CD4-positive, alpha-beta T cell (primary cell): ENCODE data around the gene FAM229A. TPM values are rescaled to one million over a fixed set of nuclear protein-coding genes. Genes with fewer than 3 reads are reported as not detected.

Source experiments
- ATAC-seq: fragments of 200-7000 bp; cut with Tn5 transposase; one replicate; pipeline ENCODE4 v1.10.0; 2022; ENCODE audit warnings: mild to moderate bottlenecking; ENCODE audit not compliant: poor library complexity
- CTCF ChIA-PET: fragments of 350-600 bp; sonication (Branson Sonifier 250); formaldehyde crosslinking; loops from one replicate; lab custom pipeline; 2021; ENCODE audit warnings: antibody characterized with exemption, inconsistent platforms; lab: Charles Lee
- POLR2A ChIA-PET: fragments of 350-600 bp; sonication (Branson Sonifier 250); formaldehyde crosslinking; loops from one replicate; lab custom pipeline; 2021; ENCODE audit warnings: antibody characterized with exemption, inconsistent platforms; lab: Charles Lee
- DNase-seq, 14 experiments: peaks; one replicate each; pipeline ENCODE4 v3.0.0-alpha.2; 2013 to 2020; ENCODE audit warnings: mixed read lengths in 2 of 14
- H3K27ac ChIP-seq, 2 donors: one replicate each; pipeline versions ENCODE4 v1.5.1 to v1.7.0; 2013; ENCODE audit warnings: low read length in 2 of 2, low read depth in 1 of 2, mild to moderate bottlenecking in 1 of 2
- H3K27me3 ChIP-seq, 2 experiments: 1 replicate in 1 of 2; 2 replicates in 1 of 2; pipeline versions ENCODE4 v1.6.1 to v1.7.0; 2013; ENCODE audit warnings: low read length in 2 of 2, control low read depth in 1 of 2, mild to moderate bottlenecking in 1 of 2, moderate library complexity in 1 of 2; ENCODE audit not compliant: insufficient read depth in 2 of 2, control insufficient read depth in 1 of 2
- H3K36me3 ChIP-seq: one replicate; pipeline ENCODE4 v1.6.1; 2013; ENCODE audit warnings: low read length, control low read depth; ENCODE audit not compliant: insufficient read depth
- H3K4me1 ChIP-seq: one replicate; pipeline ENCODE4 v1.6.1; 2013; ENCODE audit warnings: low read length, control low read depth; ENCODE audit not compliant: insufficient read depth
- H3K4me3 ChIP-seq: one replicate; pipeline ENCODE4 v1.5.1; 2013; ENCODE audit warnings: mild to moderate bottlenecking, low read length, moderate library complexity
- H3K9me3 ChIP-seq, 2 experiments: 1 replicate in 1 of 2; 2 replicates in 1 of 2; pipeline versions ENCODE4 v1.6.1 to v1.7.0; 2013; ENCODE audit warnings: low read length in 2 of 2, mild to moderate bottlenecking in 2 of 2, control low read depth in 1 of 2, moderate library complexity in 1 of 2; ENCODE audit not compliant: control insufficient read depth in 1 of 2, insufficient read depth in 1 of 2
- H3K27ac Mint-ChIP-seq: one replicate; pipeline ENCODE4 v1.8.0; 2020; ENCODE audit warnings: mixed read lengths
- H3K27me3 Mint-ChIP-seq: one replicate; pipeline ENCODE4 v1.8.0; 2021; ENCODE audit warnings: mixed read lengths
- H3K36me3 Mint-ChIP-seq: one replicate; pipeline ENCODE4 v1.8.0; 2021; ENCODE audit warnings: low read depth, mixed read lengths
- H3K4me1 Mint-ChIP-seq: one replicate; pipeline ENCODE4 v1.8.0; 2021; ENCODE audit warnings: low read depth, mixed read lengths
- H3K4me3 Mint-ChIP-seq: one replicate; pipeline ENCODE4 v1.8.0; 2020; ENCODE audit warnings: mild to moderate bottlenecking, mixed read lengths
- H3K9me3 Mint-ChIP-seq: one replicate; pipeline ENCODE4 v1.8.0; 2020; ENCODE audit warnings: mixed read lengths
- intact Hi-C, 2 experiments: fragments of 100-400 bp; cut with DNase I in 1 of 2; cut with micrococcal nuclease in 1 of 2; formaldehyde crosslinking; loops; one replicate each; pipeline versions ENCODE4 v1.15.1 to v1.9.0; 2023 to 2025; cut with DNase I, micrococcal nuclease
- total RNA-seq, 174 experiments: library from RNA in 2 of 174; stranded (reverse) in 2 of 174; gene quantifications; one replicate each; pipeline ENCODE4 v1.2.3 and lab custom pipeline; 2021 to 2026
- TF ChIP-seq, protein P1 (sequence below): fragments of 200-600 bp; IDR thresholded peaks from one replicate; pipeline ENCODE4 v1.8.0; 2022; ENCODE audit warnings: antibody characterized with exemption, mild to moderate bottlenecking

The FAM229A gene
- total RNA-seq, 2 experiments from 2014 or later, result 38.0 to 38.6 TPM

DNA sequence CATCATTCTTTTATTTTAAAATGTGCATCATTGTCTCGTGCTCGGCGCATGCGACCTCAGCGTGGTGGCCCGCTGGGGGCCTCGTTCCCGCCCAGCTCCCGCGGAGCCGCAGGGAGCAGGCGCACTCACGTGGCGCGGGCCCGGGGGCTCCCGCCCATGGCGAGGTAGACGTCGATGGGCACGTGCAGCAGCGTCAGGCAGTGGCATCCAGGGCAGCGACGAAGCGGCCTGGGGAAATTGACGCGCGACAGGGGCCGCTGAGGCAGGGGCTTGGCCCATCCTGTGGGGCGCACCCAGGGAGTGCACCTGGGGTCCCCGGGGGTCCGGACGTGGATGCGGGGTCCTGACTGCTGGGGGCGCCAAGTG, 994 bp downstream of the FAM229A start:
- H3K4me1 ChIP-seq, result peaks cover 31% of the 10 kb centered on the region
- H3K36me3 Mint-ChIP-seq, result peaks cover 46% of the 10 kb centered on the region
- peaks cover 0 to 3% of the 10 kb centered on the region in 2 experiments for H3K27me3 ChIP-seq
- H3K4me3 ChIP-seq, result no peak overlapping the region
- POLR2A ChIA-PET, result interaction anchor here (1.2 kb wide), 1 partner anchor 11 kb away, joined by 3 read pairs; no protein-coding TSS in a partner anchor
- intact Hi-C loops, result no loop called here
- peak overlapping the region; percentile 58 for H3K4me3 Mint-ChIP-seq
- peaks cover 21% of the 10 kb centered on the region for H3K4me1 Mint-ChIP-seq
- H3K27ac Mint-ChIP-seq, result peak overlapping the region; percentile 72
- DNase-seq, result no peak
- peaks cover 26% of the 10 kb centered on the region for H3K36me3 ChIP-seq
- CTCF ChIA-PET, result no interaction called here
- no peaks in the 10 kb centered on the region for H3K9me3 Mint-ChIP-seq
- no peak overlapping the region for H3K27ac ChIP-seq
- TF ChIP-seq, protein P1, sequence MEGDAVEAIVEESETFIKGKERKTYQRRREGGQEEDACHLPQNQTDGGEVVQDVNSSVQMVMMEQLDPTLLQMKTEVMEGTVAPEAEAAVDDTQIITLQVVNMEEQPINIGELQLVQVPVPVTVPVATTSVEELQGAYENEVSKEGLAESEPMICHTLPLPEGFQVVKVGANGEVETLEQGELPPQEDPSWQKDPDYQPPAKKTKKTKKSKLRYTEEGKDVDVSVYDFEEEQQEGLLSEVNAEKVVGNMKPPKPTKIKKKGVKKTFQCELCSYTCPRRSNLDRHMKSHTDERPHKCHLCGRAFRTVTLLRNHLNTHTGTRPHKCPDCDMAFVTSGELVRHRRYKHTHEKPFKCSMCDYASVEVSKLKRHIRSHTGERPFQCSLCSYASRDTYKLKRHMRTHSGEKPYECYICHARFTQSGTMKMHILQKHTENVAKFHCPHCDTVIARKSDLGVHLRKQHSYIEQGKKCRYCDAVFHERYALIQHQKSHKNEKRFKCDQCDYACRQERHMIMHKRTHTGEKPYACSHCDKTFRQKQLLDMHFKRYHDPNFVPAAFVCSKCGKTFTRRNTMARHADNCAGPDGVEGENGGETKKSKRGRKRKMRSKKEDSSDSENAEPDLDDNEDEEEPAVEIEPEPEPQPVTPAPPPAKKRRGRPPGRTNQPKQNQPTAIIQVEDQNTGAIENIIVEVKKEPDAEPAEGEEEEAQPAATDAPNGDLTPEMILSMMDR, result no peak
- H3K27me3 Mint-ChIP-seq, result peaks cover 5% of the 10 kb centered on the region
- H3K9me3 ChIP-seq, result no peaks in the 10 kb centered on the region
- no peak for ATAC-seq

DNA sequence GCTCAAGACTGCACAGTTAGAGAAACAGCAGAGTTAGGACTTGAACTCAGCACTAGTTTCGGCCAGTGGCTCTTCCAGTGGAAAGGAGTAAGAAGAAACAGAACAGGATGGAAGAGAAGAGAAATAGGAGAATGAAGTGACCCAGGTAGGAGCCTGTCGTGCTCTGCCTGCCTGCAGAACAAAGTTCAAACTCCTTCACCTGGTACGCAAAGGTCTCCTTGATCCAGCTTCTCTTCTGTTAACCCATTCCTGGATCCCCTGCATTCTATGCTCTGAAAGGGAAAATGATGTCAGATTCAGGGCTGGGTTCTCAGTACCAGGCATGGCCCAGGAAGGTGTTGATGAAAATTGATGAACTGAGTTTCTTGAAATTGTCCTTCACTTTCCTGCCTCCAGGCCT, 3.9 kb downstream of the FAM229A start:
- Mint-ChIP-seq H3K27ac (no peak overlapping the region), H3K27me3 (peaks cover 5% of the 10 kb centered on the region), H3K9me3 (no peaks in the 10 kb centered on the region), H3K36me3 (peaks cover 26% of the 10 kb centered on the region), H3K4me3 (peak overlapping the region; percentile 25), H3K4me1 (peaks cover 30% of the 10 kb centered on the region)
- Histone ChIP-seq H3K27ac (no peak overlapping the region), H3K27me3 (peaks cover 0 to 3% of the 10 kb centered on the region in 2 experiments), H3K4me1 (peaks cover 31% of the 10 kb centered on the region), H3K9me3 (no peaks in the 10 kb centered on the region), H3K36me3 (peaks cover 4% of the 10 kb centered on the region), H3K4me3 (no peak overlapping the region)
- ATAC-seq (no peak), DNase-seq (no peak)
- intact Hi-C loops, result no loop called here
- CTCF ChIA-PET, result interaction anchor here (1.2 to 1.3 kb wide), 2 partner anchors 23 to 143 kb away, joined by 3 read pairs; partner anchors contain the start of gene MARCKSL1
- TF ChIP-seq, protein P1, result no peak
- POLR2A ChIA-PET, result interaction anchor here (0.6 to 2.1 kb wide), 3 partner anchors 18 to 223 kb away, joined by 4 to 9 read pairs (median 5); partner anchors contain the start of gene BSDC1

DNA sequence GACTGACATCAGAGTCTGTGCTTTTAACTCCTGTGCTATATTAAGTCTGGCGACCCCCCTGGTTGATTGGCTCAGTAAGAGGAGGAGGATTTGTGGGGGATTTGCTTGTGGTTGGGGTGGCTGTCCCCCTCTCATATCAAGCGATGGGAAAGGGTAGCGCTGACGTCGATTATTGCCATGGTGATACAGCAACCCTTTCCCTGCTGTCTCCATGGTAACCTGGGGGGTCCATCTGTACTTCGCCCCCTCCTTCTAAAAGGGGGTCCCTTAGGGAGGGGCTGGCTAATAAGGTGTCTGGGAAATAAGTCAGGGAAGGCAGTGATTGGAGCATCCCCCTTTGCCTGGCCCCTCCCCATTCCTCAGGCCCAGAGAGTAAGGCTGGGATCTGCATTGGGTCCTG, 4.7 kb downstream of the FAM229A start:
- DNase-seq, result no peak
- POLR2A ChIA-PET, result no interaction called here
- TF ChIP-seq, protein P1, result no peak
- Mint-ChIP-seq H3K4me1 (peaks cover 32% of the 10 kb centered on the region), H3K9me3 (no peaks in the 10 kb centered on the region), H3K36me3 (peaks cover 18% of the 10 kb centered on the region), H3K27ac (no peak overlapping the region), H3K27me3 (peaks cover 5% of the 10 kb centered on the region), H3K4me3 (no peak overlapping the region)
- no peak overlapping the region for H3K4me3 ChIP-seq
- no peaks in the 10 kb centered on the region for H3K9me3 ChIP-seq
- H3K27me3 ChIP-seq, result peaks cover 0 to 3% of the 10 kb centered on the region in 2 experiments
- intact Hi-C loops, result no loop called here
- no peak overlapping the region for H3K27ac ChIP-seq
- H3K4me1 ChIP-seq, result peaks cover 30% of the 10 kb centered on the region
- no peak for ATAC-seq
- CTCF ChIA-PET, result interaction anchor here (1.2 kb wide), 1 partner anchor 22 kb away, joined by 3 read pairs; the partner anchor contains the start of gene MARCKSL1
- H3K36me3 ChIP-seq, result no peaks in the 10 kb centered on the region
